Measurements from ENCODE around the gene PTPRD. TPM values are rescaled to one million over a fixed set of nuclear protein-coding genes. Genes with fewer than 3 reads are reported as not detected.

PTPRD gene
- total RNA-seq, 1 experiment from 2014 or later, result 69.6 TPM

GRCh38 chr9:8289681-8290080 lies 2323.1 kb downstream of the PTPRD start:
- Mint-ChIP-seq H3K9me3 (peaks cover 8% of the 10 kb centered on the region), H3K4me3 (no peak overlapping the region), H3K27me3 (ENCODE audit: low read depth) (no peaks in the 10 kb centered on the region), H3K36me3 (no peaks in the 10 kb centered on the region), H3K4me1 (no peaks in the 10 kb centered on the region), H3K27ac (no peak overlapping the region)
- no peak for DNase-seq (ENCODE audit: low spot score)
- POLR2A ChIA-PET, result no interaction called here
- CTCF ChIA-PET, result no interaction called here
- TF ChIP-seq HMGXB4 (CRISPR knock-in tag; IDR thresholded peaks at IDR 0.05) (no peak), ATF1 (CRISPR knock-in tag; IDR thresholded peaks at IDR 0.05) (no peak), ERG (CRISPR knock-in tag; IDR thresholded peaks at IDR 0.05) (no peak), ZNF121 (CRISPR knock-in tag; IDR thresholded peaks at IDR 0.05) (no peak), E2F4 (CRISPR knock-in tag; IDR thresholded peaks at IDR 0.05; ENCODE audit: borderline replicate concordance, low read depth) (no peak), STAT6 (CRISPR knock-in tag; conservative IDR thresholded peaks at IDR 0.05; ENCODE audit: low read depth) (no peak), ATF3 (CRISPR knock-in tag; conservative IDR thresholded peaks at IDR 0.05) (no peak), ESRRA (CRISPR knock-in tag; IDR thresholded peaks at IDR 0.05; ENCODE audit: borderline replicate concordance) (no peak), AR (CRISPR knock-in tag; IDR thresholded peaks at IDR 0.05) (no peak), NFYB (CRISPR knock-in tag; conservative IDR thresholded peaks at IDR 0.05; ENCODE audit: low read depth) (no peak), ZNF138 (CRISPR knock-in tag; conservative IDR thresholded peaks at IDR 0.05) (no peak), PRDM15 (CRISPR knock-in tag; IDR thresholded peaks at IDR 0.05) (no peak), ZMAT4 (CRISPR knock-in tag; IDR thresholded peaks at IDR 0.05) (no peak), ZNF219 (CRISPR knock-in tag; IDR thresholded peaks at IDR 0.05; ENCODE audit: borderline replicate concordance) (no peak), MYBL2 (CRISPR knock-in tag; IDR thresholded peaks at IDR 0.05) (no peak), NFATC4 (CRISPR knock-in tag; IDR thresholded peaks at IDR 0.05) (no peak), NFE2L1 (CRISPR knock-in tag; IDR thresholded peaks at IDR 0.05) (no peak), ATF2 (CRISPR knock-in tag; IDR thresholded peaks at IDR 0.05; ENCODE audit: borderline replicate concordance, low read depth) (no peak)
- ATAC-seq, result no peak
